HepG2 (cell line): ENCODE data around the gene PNKD. TPM values are rescaled to one million over a fixed set of nuclear protein-coding genes. Genes with fewer than 3 reads are reported as not detected.

Experiments used
- DRAP1 ChIP-seq: IDR thresholded peaks from 2 replicates; pipeline ENCODE4 v1.6.1; 2016; ENCODE audit warnings: missing genetic modification reagents, missing compliant biosample characterization
- ETV5 ChIP-seq: IDR thresholded peaks from 2 replicates; pipeline ENCODE4 v1.6.1; 2018; ENCODE audit warnings: missing biosample characterization, missing genetic modification reagents, inconsistent platforms, borderline replicate concordance
- FLYWCH1 ChIP-seq: sonication (generic); formaldehyde crosslinking; IDR thresholded peaks from 2 replicates; pipeline ENCODE4 v1.8.1; 2023; ENCODE audit warnings: mild to moderate bottlenecking, missing genetic modification reagents
- FOXA1 ChIP-seq, 2 experiments: fragments of 450-650 bp in 1 of 2; sonication (generic) in 1 of 2; formaldehyde crosslinking in 1 of 2; IDR thresholded peaks; 2 replicates each; pipeline versions ENCODE4 v1.4.0 to v1.6.1; 2016 to 2020; ENCODE audit warnings: missing genetic modification reagents in 1 of 2
- GMEB2 ChIP-seq: IDR thresholded peaks from 2 replicates; pipeline ENCODE4 v1.6.1; 2016; ENCODE audit warnings: missing biosample characterization, missing genetic modification reagents, low read depth
- HNRNPH1 ChIP-seq: fragments of 200-400 bp; formaldehyde crosslinking; optimal IDR thresholded peaks from 2 replicates; pipeline ENCODE3; 2017; ENCODE audit warnings: mild to moderate bottlenecking, low read depth, low read length
- KLF12 ChIP-seq: sonication (generic); formaldehyde crosslinking; IDR thresholded peaks from 2 replicates; pipeline ENCODE4 v1.4.0; 2020; ENCODE audit warnings: missing genetic modification reagents, borderline replicate concordance
- PHF8 ChIP-seq: sonication (generic); formaldehyde crosslinking; IDR thresholded peaks from 2 replicates; pipeline ENCODE4 v1.5.0; 2020; ENCODE audit warnings: missing genetic modification reagents
- RERE ChIP-seq: IDR thresholded peaks from 2 replicates; pipeline ENCODE4 v1.6.1; 2016; ENCODE audit warnings: low read depth, missing genetic modification reagents, missing compliant biosample characterization
- SNAPC2 ChIP-seq: sonication (generic); formaldehyde crosslinking; IDR thresholded peaks from 2 replicates; pipeline ENCODE4 v1.8.1; 2022; ENCODE audit warnings: mild to moderate bottlenecking, missing genetic modification reagents
- THAP11 ChIP-seq: IDR thresholded peaks from 2 replicates; pipeline ENCODE4 v1.6.1; 2016; ENCODE audit warnings: missing biosample characterization, missing genetic modification reagents
- U2AF1 ChIP-seq: fragments of 200-400 bp; formaldehyde crosslinking; optimal IDR thresholded peaks from 2 replicates; pipeline ENCODE3; 2017; ENCODE audit warnings: mild to moderate bottlenecking, low read depth, low read length
- ZFX ChIP-seq: sonication (generic); formaldehyde crosslinking; IDR thresholded peaks from 2 replicates; pipeline ENCODE4 v1.4.0; 2020; ENCODE audit warnings: mild to moderate bottlenecking, low read depth, missing genetic modification reagents, moderate library complexity
- ZIK1 ChIP-seq: sonication (generic); formaldehyde crosslinking; IDR thresholded peaks from 2 replicates; pipeline ENCODE4 v1.5.0; 2020; ENCODE audit warnings: mild to moderate bottlenecking, low read depth, missing genetic modification reagents, borderline replicate concordance
- ZNF235 ChIP-seq: sonication (generic); formaldehyde crosslinking; IDR thresholded peaks from 2 replicates; pipeline ENCODE4 v1.8.1; 2023; ENCODE audit warnings: mild to moderate bottlenecking, missing genetic modification reagents, borderline replicate concordance
- ZNF333 ChIP-seq: sonication (generic); formaldehyde crosslinking; IDR thresholded peaks from 2 replicates; pipeline ENCODE4 v1.4.0; 2020; ENCODE audit warnings: mild to moderate bottlenecking, missing genetic modification reagents, borderline replicate concordance
- ZNF839 ChIP-seq: sonication (generic); formaldehyde crosslinking; IDR thresholded peaks from 2 replicates; pipeline ENCODE4 v1.4.0; 2020; ENCODE audit warnings: missing genetic modification reagents, mild to moderate bottlenecking, borderline replicate concordance
- ZSCAN22 ChIP-seq: sonication (generic); formaldehyde crosslinking; IDR thresholded peaks from 2 replicates; pipeline ENCODE4 v1.4.0; 2020; ENCODE audit warnings: mild to moderate bottlenecking, missing genetic modification reagents
- polyA plus RNA-seq, 8 experiments: library from polyadenylated mRNA; depleted of rRNA in 3 of 8; stranded (reverse) in 7 of 8; unstranded in 1 of 8; fragments of >200 nt; fragmentation: Illumina TruSeq in 4 of 8; extraction: Trizol in 4 of 8; gene quantifications; 2 replicates each; pipeline versions ENCODE4 v1.2.1 to v1.2.3, GENCODE V29; 2011 to 2016; ENCODE audit warnings: low read depth in 4 of 8, missing spikeins in 1 of 8, mixed read lengths in 1 of 8; ENCODE audit not compliant: insufficient read depth in 1 of 8
- total RNA-seq, 5 experiments: library from RNA; depleted of rRNA; stranded (reverse); fragments of >200 nt; fragmentation: Illumina TruSeq; extraction: Trizol; gene quantifications; 2 replicates each; pipeline ENCODE4 v1.2.3, GENCODE V29; 2016; ENCODE audit warnings: low read depth in 1 of 5

The PNKD gene
- total and polyA plus RNA-seq, 2 of the 13 experiments (the other 11 are each of a cell fraction or from before 2014, with no cell fraction given), result 55.9 to 80.4 TPM

- no peak for TF ChIP-seq RERE
- no peak for TF ChIP-seq THAP11
- 0 out of 2 replicates have a peak, but pooled peaks have one; percentile 60 for TF ChIP-seq FLYWCH1 (CRISPR knock-in tag)
- no peak for TF ChIP-seq KLF12 (CRISPR knock-in tag)
- 0 out of 2 replicates have a peak, but pooled peaks have one; percentile 9 for TF ChIP-seq DRAP1
- TF ChIP-seq ETV5 (CRISPR knock-in tag), result no peak
- TF ChIP-seq PHF8 (CRISPR knock-in tag), result no peak; the same call in 1 of the 2 replicates
- TF ChIP-seq SNAPC2 (CRISPR knock-in tag), result 0 out of 2 replicates have a peak, but pooled peaks have one; percentile 1
- peak; percentile 56; the same call in 1 of the 2 replicates for TF ChIP-seq ZFX (CRISPR knock-in tag)
- no peak for TF ChIP-seq ZIK1 (CRISPR knock-in tag)
- TF ChIP-seq GMEB2 (CRISPR knock-in tag), result no peak
- peak; percentile 76; the same call in 1 of the 2 replicates for TF ChIP-seq ZSCAN22 (CRISPR knock-in tag)
- no peak for TF ChIP-seq HNRNPH1
- TF ChIP-seq U2AF1, result no peak
- TF ChIP-seq ZNF333 (CRISPR knock-in tag), result 0 out of 2 replicates have a peak, but pooled peaks have one; percentile 54
- 0 out of 2 replicates have a peak, but pooled peaks have one; percentile 58 for TF ChIP-seq ZNF235 (CRISPR knock-in tag)
- TF ChIP-seq ZNF839 (CRISPR knock-in tag), result no peak
- TF ChIP-seq FOXA1 (IDR thresholded peaks at IDR 0.05), result no peak
- TF ChIP-seq FOXA1 (CRISPR knock-in tag; IDR thresholded peaks at IDR 0.05), result no peak
Observed at GRCh38 chr2:218290316-218291261, 20.3 kb downstream of the PNKD start (continued).
